T-cell (primary cell): ENCODE measurements around the gene SLC34A3. TPM values are rescaled to one million over a fixed set of nuclear protein-coding genes. Genes with fewer than 3 reads are reported as not detected.

ENCODE experiments used
- ATAC-seq, 4 experiments: fragments of 200-7000 bp in 3 of 4; fragments of 150-1000 bp in 1 of 4; cut with Tn5 transposase; replicated peaks in 1 of 4; 1 replicate in 3 of 4; 2 replicates in 1 of 4; pipeline ENCODE4 v1.10.0; 2021; ENCODE audit warnings: moderate library complexity in 3 of 4, mild to moderate bottlenecking in 2 of 4, moderate number of reproducible peaks in 1 of 4
- CTCF ChIA-PET, 2 donors: fragments of 300-600 bp; sonication (Branson Sonifier 250); formaldehyde crosslinking; loops; one replicate each; lab custom pipeline; 2022; ENCODE audit warnings: antibody characterized with exemption in 2 of 2; lab: Charles Lee
- POLR2A ChIA-PET, 2 donors: fragments of 300-600 bp; sonication (Branson Sonifier 250); formaldehyde crosslinking; loops; one replicate each; lab custom pipeline; 2022; ENCODE audit warnings: antibody characterized with exemption in 2 of 2; lab: Charles Lee
- DNase-seq, 35 experiments: peaks; one replicate each; pipeline versions ENCODE4 v3.0.0 to v3.0.0-alpha.2; 2013 to 2023
- H3K27ac ChIP-seq: one replicate; pipeline ENCODE4 v1.5.1; 2013; ENCODE audit warnings: low read length
- H3K27me3 ChIP-seq, 2 experiments: replicated peaks in 1 of 2; 1 replicate in 1 of 2; 2 replicates in 1 of 2; pipeline versions ENCODE4 v1.6.1 to v1.7.0; 2013; ENCODE audit warnings: low read length in 1 of 2, mixed read lengths in 1 of 2; ENCODE audit not compliant: control insufficient read depth in 2 of 2, insufficient read depth in 2 of 2; ENCODE audit errors: extremely low read depth in 1 of 2
- H3K36me3 ChIP-seq, 2 donors: 1 replicate in 1 of 2; 2 replicates in 1 of 2; pipeline versions ENCODE4 v1.6.1 to v1.7.0; 2013; ENCODE audit warnings: low read length in 1 of 2; ENCODE audit not compliant: control insufficient read depth in 2 of 2, insufficient read depth in 1 of 2; ENCODE audit errors: extremely low read depth in 1 of 2
- H3K4me1 ChIP-seq, 2 experiments: 1 replicate in 1 of 2; 2 replicates in 1 of 2; pipeline versions ENCODE4 v1.6.1 to v1.7.0; 2013; ENCODE audit warnings: low read length in 2 of 2, mixed read lengths in 1 of 2; ENCODE audit not compliant: insufficient read depth in 2 of 2, control insufficient read depth in 1 of 2; ENCODE audit errors: extremely low read depth in 1 of 2
- H3K4me3 ChIP-seq, 2 donors: 1 replicate in 1 of 2; 2 replicates in 1 of 2; pipeline versions ENCODE4 v1.5.1 to v1.7.0; 2013; ENCODE audit warnings: mild to moderate bottlenecking in 2 of 2, low read length in 1 of 2, moderate library complexity in 1 of 2; ENCODE audit not compliant: control insufficient read depth in 1 of 2; ENCODE audit errors: extremely low read depth in 1 of 2
- H3K9me3 ChIP-seq: 2 replicates; pipeline ENCODE4 v1.7.0; 2013
- H3K27ac Mint-ChIP-seq, 2 donors: one replicate each; pipeline ENCODE4 v1.8.0; 2020 to 2021; ENCODE audit warnings: mild to moderate bottlenecking in 2 of 2, mixed read lengths in 2 of 2
- H3K27me3 Mint-ChIP-seq, 2 donors: one replicate each; pipeline ENCODE4 v1.8.0; 2021 to 2022; ENCODE audit warnings: mixed read lengths in 2 of 2
- H3K36me3 Mint-ChIP-seq: one replicate; pipeline ENCODE4 v1.8.0; 2021; ENCODE audit warnings: mixed read lengths
- H3K4me1 Mint-ChIP-seq, 3 donors: one replicate each; pipeline ENCODE4 v1.8.0; 2020 to 2022; ENCODE audit warnings: mixed read lengths in 3 of 3, mild to moderate bottlenecking in 1 of 3
- H3K4me3 Mint-ChIP-seq, 3 donors: one replicate each; pipeline ENCODE4 v1.8.0; 2020 to 2022; ENCODE audit warnings: mild to moderate bottlenecking in 3 of 3, mixed read lengths in 3 of 3, moderate library complexity in 3 of 3
- H3K9me3 Mint-ChIP-seq, 3 donors: one replicate each; pipeline ENCODE4 v1.8.0; 2020 to 2022; ENCODE audit warnings: mixed read lengths in 3 of 3
- WGBS: methylation state at CpG from one replicate; pipeline ENCODE4 v1.1.5; 2013; ENCODE audit warnings: missing lambda C conversion rate; ENCODE audit not compliant: insufficient coverage; 5-methylcytosine and 5-hydroxymethylcytosine counted together
- total RNA-seq, 35 experiments: library from RNA in 6 of 35; stranded (reverse) in 6 of 35; fragments of 120-200 nt in 1 of 35; gene quantifications; one replicate each; pipeline versions ENCODE4 v1.2.1 to v1.2.4 and lab custom pipeline; 2013 to 2026

Gene SLC34A3
- not detected for total RNA-seq
- not detected for total RNA-seq (2013)
- total RNA-seq (lab: John Stamatoyannopoulos, UW): 0 to 0.15 (median 0.05) reads per million in 29 experiments

DNA sequence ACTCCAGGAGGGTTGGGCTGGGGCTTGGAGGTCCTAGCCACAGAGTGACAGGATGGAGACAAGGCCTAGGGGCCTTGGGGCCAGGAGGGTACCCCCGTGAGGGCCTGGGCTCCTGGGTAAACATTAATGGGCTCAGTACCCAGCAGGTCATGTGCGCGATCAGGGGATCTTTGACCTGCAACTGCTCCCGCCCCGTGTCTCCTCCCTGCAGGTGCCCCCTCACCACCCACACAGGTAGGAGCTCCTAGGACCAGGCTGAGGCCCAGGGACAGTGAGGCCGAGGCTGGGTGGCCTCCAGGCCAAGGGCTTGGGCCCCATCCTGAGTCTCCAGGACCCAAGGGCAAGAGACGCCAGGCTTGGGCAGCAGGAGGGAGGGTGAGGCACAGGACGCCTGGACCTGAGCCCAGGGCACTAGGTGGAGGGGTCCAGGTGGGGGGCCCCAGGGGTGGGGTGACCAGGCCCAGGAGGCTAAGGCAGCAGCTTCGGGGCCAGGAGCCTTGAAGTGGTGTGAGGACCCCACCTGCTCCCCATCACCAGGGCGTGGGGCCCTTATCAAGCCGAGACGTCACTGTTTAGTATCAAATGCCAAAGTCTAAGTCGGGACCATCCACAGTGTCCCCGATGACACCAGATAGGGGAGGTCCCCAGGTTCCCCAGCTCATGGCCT lies at the start of gene SLC34A3:
SLC34A3 (plus strand) TSS at position 197 of the 667 bp plus-strand sequence. CDS start 802 bp downstream, outside the sequence.
- WGBS: 77% methylated on average over 6 of the region's 14 CpGs
- Mint-ChIP-seq H3K27me3 (peaks cover 4 to 17% of the 10 kb centered on the region in 2 donors), H3K36me3 (no peaks in the 10 kb centered on the region), H3K4me3 (no peak within 1 kb of the TSS), H3K9me3 (no peaks in the 10 kb centered on the region), H3K27ac (no peak within 1 kb of the TSS), H3K4me1 (peaks cover 2 to 10% (median 6%) of the 10 kb centered on the region in 3 donors)
- no peak for ATAC-seq
- Histone ChIP-seq H3K27me3 (peaks cover 0 to 81% of the 10 kb centered on the region in 2 experiments), H3K4me3 (no peak within 1 kb of the TSS), H3K36me3 (no peaks in the 10 kb centered on the region), H3K4me1 (peaks cover 0 to 12% of the 10 kb centered on the region in 2 experiments), H3K27ac (no peak within 1 kb of the TSS), H3K9me3 (no peaks in the 10 kb centered on the region)
- DNase-seq: no peak
- CTCF ChIA-PET: no interaction called here
- POLR2A ChIA-PET: no interaction called here

DNA sequence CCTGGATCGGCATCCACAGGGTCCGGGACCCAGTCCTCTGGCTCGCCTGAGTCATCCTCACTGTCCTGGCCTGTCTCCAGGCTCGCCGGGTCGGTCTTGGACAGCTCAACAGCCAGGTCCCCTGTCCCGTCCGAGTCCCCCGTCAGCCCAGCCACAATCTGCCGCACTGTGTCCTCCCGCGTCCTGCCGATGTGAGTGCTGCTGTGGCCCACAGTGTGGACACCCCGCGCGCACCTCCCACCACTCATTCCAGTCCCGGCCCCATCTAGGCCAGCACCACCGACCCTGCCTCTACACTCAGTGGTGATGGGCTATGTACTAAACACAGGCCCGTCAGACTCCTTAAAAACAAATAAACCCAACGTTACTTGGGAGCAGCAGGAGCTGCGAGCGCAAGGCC lies 49.0 kb upstream of the SLC34A3 start:
- Mint-ChIP-seq H3K36me3 (peaks cover 15% of the 10 kb centered on the region), H3K4me3 (no peak overlapping the region), H3K27me3 (no peaks in the 10 kb centered on the region), H3K27ac (no peak overlapping the region), H3K9me3 (no peaks in the 10 kb centered on the region), H3K4me1 (peaks cover 5 to 17% (median 15%) of the 10 kb centered on the region in 3 donors)
- H3K27me3 ChIP-seq: no peaks in the 10 kb centered on the region
- no peak for DNase-seq
- 99% methylated on average over 19 of the region's 22 CpGs for WGBS
- no peak overlapping the region for H3K4me3 ChIP-seq
- no peak for ATAC-seq
- ChIA-PET CTCF (no interaction called here), POLR2A (no interaction called here)
- H3K36me3 ChIP-seq: peaks cover 26 to 79% of the 10 kb centered on the region in 2 donors
- H3K4me1 ChIP-seq: peaks cover 3 to 19% of the 10 kb centered on the region in 2 experiments
- H3K9me3 ChIP-seq: no peaks in the 10 kb centered on the region
- no peak overlapping the region for H3K27ac ChIP-seq

DNA sequence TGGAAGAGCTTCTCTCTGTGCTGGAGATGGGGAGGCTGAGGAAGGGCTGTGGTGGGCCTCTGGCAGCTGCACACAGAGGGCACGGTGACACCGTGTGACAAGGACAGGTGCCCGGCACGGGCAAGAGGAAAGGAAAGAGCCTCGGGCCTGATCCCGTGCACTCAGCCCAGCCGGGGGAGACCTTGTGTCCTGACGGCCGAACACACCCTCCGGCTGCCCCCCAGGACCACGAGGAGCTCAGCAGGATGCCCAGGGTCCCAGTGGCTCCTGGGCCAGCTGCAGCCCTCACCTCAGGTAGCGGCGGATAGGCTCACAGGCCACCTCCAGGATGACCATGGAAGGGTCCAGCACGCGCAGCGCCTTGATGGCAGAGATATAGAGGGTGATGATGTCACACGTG lies 47.9 kb upstream of the SLC34A3 start:
- WGBS: 94% methylated on average over 16 of the region's 17 CpGs
- H3K36me3 ChIP-seq: peaks cover 26 to 79% of the 10 kb centered on the region in 2 donors

DNA sequence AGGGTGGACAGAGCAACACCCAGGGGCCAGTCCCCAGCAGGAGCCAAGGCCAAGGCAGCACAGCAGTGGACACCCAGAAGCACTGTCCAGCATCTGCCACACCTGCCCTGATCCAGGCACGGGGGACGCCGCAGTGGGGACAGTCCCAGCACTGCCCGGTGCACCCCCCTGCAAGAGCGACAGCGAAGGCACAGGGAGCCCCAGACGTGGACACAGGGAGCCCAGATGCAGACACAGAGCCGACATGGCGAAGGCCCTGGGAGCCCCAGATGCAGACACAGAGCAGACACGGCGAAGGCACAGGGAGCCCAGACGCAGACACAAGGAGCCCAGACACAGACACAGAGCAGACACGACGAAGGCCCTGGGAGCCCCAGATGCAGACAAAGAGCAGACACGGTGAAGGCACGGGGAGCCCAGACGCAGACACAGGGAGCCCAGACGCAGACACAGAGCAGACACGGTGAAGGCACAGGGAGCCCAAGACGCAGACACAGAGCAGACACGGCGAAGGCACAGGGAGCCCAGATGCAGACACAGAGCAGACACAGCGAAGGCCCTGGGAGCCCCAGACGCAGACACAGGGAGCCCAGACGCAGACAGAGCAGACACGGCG lies 46.6 kb upstream of the SLC34A3 start:
- no peak overlapping the region for H3K27ac Mint-ChIP-seq
- WGBS: 97% methylated on average over 27 of the region's 27 CpGs
- no peak for DNase-seq
- Histone ChIP-seq H3K27me3 (no peaks in the 10 kb centered on the region), H3K4me1 (peaks cover 13 to 37% of the 10 kb centered on the region in 2 experiments), H3K4me3 (no peak overlapping the region), H3K36me3 (peaks cover 21 to 70% of the 10 kb centered on the region in 2 donors), H3K9me3 (no peaks in the 10 kb centered on the region), H3K27ac (no peak overlapping the region)
- H3K36me3 Mint-ChIP-seq: peaks cover 21% of the 10 kb centered on the region
- ChIA-PET CTCF (no interaction called here), POLR2A (no interaction called here)
- H3K4me3 Mint-ChIP-seq: no peak overlapping the region
- no peak for ATAC-seq
- H3K9me3 Mint-ChIP-seq: no peaks in the 10 kb centered on the region
- H3K4me1 Mint-ChIP-seq: peaks cover 20 to 32% (median 32%) of the 10 kb centered on the region in 3 donors
- H3K27me3 Mint-ChIP-seq: no peaks in the 10 kb centered on the region

More for the DNA sequence above, 47.9 kb upstream of the SLC34A3 start:
- peaks cover 19% of the 10 kb centered on the region for H3K36me3 Mint-ChIP-seq
- H3K9me3 ChIP-seq: no peaks in the 10 kb centered on the region
- POLR2A ChIA-PET: no interaction called here
- H3K27me3 Mint-ChIP-seq: no peaks in the 10 kb centered on the region
- CTCF ChIA-PET: no interaction called here
- H3K27ac Mint-ChIP-seq: no peak overlapping the region
- H3K4me1 Mint-ChIP-seq: peaks cover 16 to 28% (median 27%) of the 10 kb centered on the region in 3 donors
- DNase-seq: no peak
- no peak for ATAC-seq
- no peaks in the 10 kb centered on the region for H3K9me3 Mint-ChIP-seq
- no peak overlapping the region for H3K4me3 Mint-ChIP-seq
- peaks cover 13 to 30% of the 10 kb centered on the region in 2 experiments for H3K4me1 ChIP-seq
- H3K27me3 ChIP-seq: no peaks in the 10 kb centered on the region
- no peak overlapping the region for H3K27ac ChIP-seq
- H3K4me3 ChIP-seq: no peak overlapping the region

DNA sequence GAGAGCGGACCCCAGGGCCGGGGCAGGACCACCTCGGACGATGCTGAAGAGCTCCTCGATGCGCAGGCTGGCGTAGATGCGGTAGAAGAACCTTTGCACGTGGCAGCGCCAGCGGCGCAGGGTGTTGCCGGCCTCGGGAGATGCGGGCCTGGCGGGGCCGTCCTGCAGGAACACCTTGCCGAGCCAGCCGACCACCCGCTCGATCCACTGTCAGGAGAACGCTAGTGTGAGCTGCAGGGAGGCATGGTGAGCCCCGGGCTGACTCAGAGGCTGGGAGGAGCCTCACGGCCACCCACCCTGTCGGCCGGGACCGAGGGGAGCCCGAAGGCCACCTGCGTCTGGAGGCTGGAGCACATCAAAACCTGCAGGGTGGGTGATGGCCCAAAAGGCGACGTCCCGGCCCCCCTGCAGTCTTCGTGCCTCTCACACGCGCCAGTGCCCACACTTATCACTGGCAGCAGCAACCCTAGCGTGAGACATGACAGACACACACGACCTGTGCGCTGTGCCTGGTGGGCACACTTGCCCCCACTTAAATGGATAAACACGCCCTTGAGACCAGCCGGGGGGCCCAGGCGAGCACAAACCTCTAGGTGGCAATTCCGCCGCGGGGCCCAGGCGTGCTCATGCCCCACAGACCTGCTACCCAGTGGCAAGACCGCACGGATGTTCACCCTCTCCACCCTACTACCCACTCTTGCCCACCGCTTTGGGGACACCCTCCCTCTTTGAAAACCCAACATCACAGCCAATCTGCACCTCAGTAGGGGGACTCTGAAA lies 45.6 kb upstream of the SLC34A3 start:
- H3K36me3 ChIP-seq: peaks cover 13 to 65% of the 10 kb centered on the region in 2 donors
- POLR2A ChIA-PET: no interaction called here

DNA sequence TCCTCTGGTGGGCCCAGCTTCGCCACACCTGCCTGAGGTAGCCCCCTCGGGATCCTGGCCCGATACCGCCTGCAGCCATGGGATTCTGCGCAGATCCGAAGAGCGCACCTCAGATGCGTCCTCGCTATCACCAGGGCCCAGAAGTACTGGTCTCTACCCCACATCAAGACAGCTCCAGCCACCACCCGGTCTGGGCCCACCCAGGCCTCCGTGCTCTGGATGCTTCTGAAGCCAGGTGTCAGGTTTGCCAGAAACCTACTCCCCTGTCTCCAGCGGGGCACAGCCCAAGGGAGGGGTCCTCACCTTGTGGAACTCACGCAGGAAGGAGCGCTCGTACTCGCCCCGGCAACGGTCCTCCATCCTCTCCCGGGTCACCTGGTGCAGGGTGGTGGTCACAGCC lies 44.8 kb upstream of the SLC34A3 start:
- no peak for ATAC-seq
- no peaks in the 10 kb centered on the region for H3K27me3 Mint-ChIP-seq
- Histone ChIP-seq H3K27me3 (no peaks in the 10 kb centered on the region), H3K4me3 (no peak overlapping the region), H3K36me3 (peaks cover 12 to 65% of the 10 kb centered on the region in 2 donors), H3K4me1 (peaks cover 13 to 54% of the 10 kb centered on the region in 2 experiments), H3K27ac (no peak overlapping the region), H3K9me3 (no peaks in the 10 kb centered on the region)
- peaks cover 21% of the 10 kb centered on the region for H3K36me3 Mint-ChIP-seq
- no peak overlapping the region for H3K27ac Mint-ChIP-seq
- 98% methylated on average over 15 of the region's 19 CpGs for WGBS
- H3K4me3 Mint-ChIP-seq: peak overlapping the region in 2 of 3 donors; percentile 50 to 88
- H3K4me1 Mint-ChIP-seq: peaks cover 22 to 46% (median 42%) of the 10 kb centered on the region in 3 donors
- CTCF ChIA-PET: no interaction called here
- POLR2A ChIA-PET: no interaction called here
- DNase-seq: no peak
- no peaks in the 10 kb centered on the region for H3K9me3 Mint-ChIP-seq

More for the DNA sequence above, 45.6 kb upstream of the SLC34A3 start:
- no peak overlapping the region for H3K4me3 Mint-ChIP-seq
- Histone ChIP-seq H3K4me3 (no peak overlapping the region), H3K27me3 (no peaks in the 10 kb centered on the region), H3K4me1 (peaks cover 13 to 47% of the 10 kb centered on the region in 2 experiments), H3K27ac (no peak overlapping the region), H3K9me3 (no peaks in the 10 kb centered on the region)
- H3K27me3 Mint-ChIP-seq: no peaks in the 10 kb centered on the region
- CTCF ChIA-PET: no interaction called here
- peaks cover 22 to 40% (median 38%) of the 10 kb centered on the region in 3 donors for H3K4me1 Mint-ChIP-seq
- H3K36me3 Mint-ChIP-seq: peaks cover 21% of the 10 kb centered on the region
- no peak overlapping the region for H3K27ac Mint-ChIP-seq
- 96% methylated on average over 46 of the region's 48 CpGs for WGBS
- no peaks in the 10 kb centered on the region for H3K9me3 Mint-ChIP-seq
- DNase-seq (no peak), ATAC-seq (no peak)
